HG03457 (cell line): ENCODE results near the gene FER.
"Not testable (repeated sequence)": the region's sequence is repeated elsewhere in the genome, so short reads cannot be mapped to it uniquely, and the experiment has no call there.

Source experiments
- ATAC-seq: cut with Tn5 transposase; IDR thresholded peaks from one replicate; pipeline ENCODE4 v1.9.1; 2021; ENCODE audit warnings: moderate number of reproducible peaks; ENCODE audit not compliant: unreplicated experiment

The FER gene

GRCh38 chr5:108747111-108747773, 455 bp upstream of the FER start:
- ATAC-seq = no peak

GRCh38 chr5:108748401-108749127, 867 bp downstream of the FER start:
- peak; percentile 96 for ATAC-seq

- peak; percentile 22 for ATAC-seq
Measured at GRCh38 chr5:108749128-108749861, 1.6 kb downstream of the FER start.

- no peak for ATAC-seq
Measured at GRCh38 chr5:108753331-108753730, 5.6 kb downstream of the FER start.

GRCh38 chr5:108753877-108754276, 6.2 kb downstream of the FER start:
- no peak for ATAC-seq

GRCh38 chr5:108760512-108760911, 12.8 kb downstream of the FER start:
- no peak for ATAC-seq

- ATAC-seq = no peak
Measured at GRCh38 chr5:108762660-108763059, 15.0 kb downstream of the FER start.

- ATAC-seq = no peak
Measured at GRCh38 chr5:108763222-108763916, 15.7 kb downstream of the FER start.

GRCh38 chr5:108765647-108766046, 17.9 kb downstream of the FER start:
- no peak for ATAC-seq

- not testable (repeated sequence) for ATAC-seq
Measured at GRCh38 chr5:108766916-108767315, 19.2 kb downstream of the FER start.

- peak; percentile 59 for ATAC-seq
Measured at GRCh38 chr5:108769352-108769751, 21.7 kb downstream of the FER start.

GRCh38 chr5:108772626-108773025, 24.9 kb downstream of the FER start:
- ATAC-seq = no peak

GRCh38 chr5:108773330-108773729, 25.6 kb downstream of the FER start:
- no peak for ATAC-seq

- not testable (repeated sequence) for ATAC-seq
Measured at GRCh38 chr5:108774079-108774478, 26.4 kb downstream of the FER start.

GRCh38 chr5:108777582-108777981, 29.9 kb downstream of the FER start:
- ATAC-seq = not testable (repeated sequence)

- not testable (repeated sequence) for ATAC-seq
Measured at GRCh38 chr5:108784577-108784976, 36.9 kb downstream of the FER start.

- no peak for ATAC-seq
Measured at GRCh38 chr5:108786806-108787483, 39.2 kb downstream of the FER start.

GRCh38 chr5:108788142-108788541, 40.4 kb downstream of the FER start:
- ATAC-seq = no peak

GRCh38 chr5:108793207-108793606, 45.5 kb downstream of the FER start:
- no peak for ATAC-seq

GRCh38 chr5:108794349-108794748, 46.7 kb downstream of the FER start:
- ATAC-seq = not testable (repeated sequence)

GRCh38 chr5:108797396-108797795, 49.7 kb downstream of the FER start:
- no peak for ATAC-seq
